Midbrain (tissue), 1 donor: ENCODE measurements around the gene SEC31B.

Source experiments
- DNase-seq: peaks from one replicate; lab custom pipeline; 2025; lab: John Stamatoyannopoulos, UW

SEC31B gene

DNA sequence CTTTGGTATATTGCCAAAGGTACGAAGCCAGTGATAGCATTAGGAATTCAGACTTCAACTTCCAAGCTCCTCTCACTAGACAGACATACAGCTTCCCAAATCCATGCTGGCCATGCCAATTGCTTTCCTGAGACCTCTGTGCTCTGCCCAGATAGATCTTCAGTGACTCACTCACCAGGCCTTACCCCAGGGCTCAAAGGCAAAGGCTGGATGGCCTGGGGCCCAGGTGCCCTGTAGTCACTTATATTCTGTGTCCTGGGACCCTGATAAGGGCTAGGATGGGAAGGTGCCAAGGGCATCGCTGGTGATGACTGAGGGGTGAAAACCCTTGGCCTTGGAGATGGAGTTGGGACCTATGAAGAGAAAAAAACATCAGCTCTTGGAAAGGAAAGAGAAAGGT is 29.1 kb downstream of the SEC31B start:
- no peak for DNase-seq

GRCh38 chr10:100489396-100489795 is 30.3 kb downstream of the SEC31B start:
- DNase-seq: no peak

DNA sequence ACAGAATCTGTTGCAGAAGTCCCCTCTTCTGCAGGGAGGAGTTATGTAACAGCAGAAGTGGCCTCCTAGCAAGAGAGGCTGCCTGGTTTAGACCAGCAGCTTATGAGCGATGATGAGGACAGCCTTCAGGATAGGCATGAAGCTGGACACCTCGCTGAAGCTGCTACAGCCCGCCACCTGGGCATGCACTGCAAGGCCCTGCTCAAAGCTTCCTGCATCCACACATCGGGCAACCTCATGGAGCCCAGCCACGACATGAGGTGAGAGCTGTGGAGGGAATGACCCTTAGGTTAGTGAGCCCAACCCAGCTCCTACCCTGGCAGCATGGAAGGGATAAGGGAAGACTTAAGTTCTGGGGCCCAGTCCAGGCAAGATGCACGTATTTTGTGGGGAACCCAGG is 32.1 kb downstream of the SEC31B start:
- no peak for DNase-seq

DNA sequence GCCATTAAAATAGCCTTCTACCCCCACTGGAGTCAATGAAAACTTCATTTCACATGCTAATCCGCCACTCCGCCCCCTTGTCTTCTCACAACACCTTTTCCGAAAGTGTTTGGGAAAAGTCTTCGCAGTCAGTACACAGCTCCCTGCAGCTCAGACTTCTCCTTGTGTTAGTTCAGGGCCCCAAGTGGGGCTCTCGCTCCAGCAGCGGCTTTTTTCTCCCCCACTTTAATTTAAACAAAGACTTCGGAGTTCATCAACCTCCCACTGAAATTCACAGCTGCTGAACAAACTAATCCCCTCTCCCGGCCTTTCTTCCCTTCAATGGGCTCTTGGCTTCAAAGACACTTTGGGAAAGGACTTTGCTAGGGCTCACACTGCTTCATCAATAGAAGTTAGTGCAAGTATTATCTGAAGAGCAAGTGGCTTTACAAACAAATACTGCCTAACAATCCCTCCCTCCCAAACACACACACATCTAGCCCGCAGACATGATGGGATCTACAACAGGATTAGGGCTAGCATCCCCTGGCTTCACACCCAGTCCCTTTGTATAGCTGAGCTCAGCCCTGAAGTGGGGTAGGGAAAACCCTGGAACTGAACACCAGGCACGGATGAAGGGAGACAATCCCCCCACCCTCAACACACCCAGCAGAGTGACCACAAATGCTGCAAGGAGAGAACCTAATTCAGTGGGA is 33.7 kb downstream of the SEC31B start:
- DNase-seq: no peak

GRCh38 chr10:100485366-100485765 is 34.3 kb downstream of the SEC31B start:
- no peak for DNase-seq

DNA sequence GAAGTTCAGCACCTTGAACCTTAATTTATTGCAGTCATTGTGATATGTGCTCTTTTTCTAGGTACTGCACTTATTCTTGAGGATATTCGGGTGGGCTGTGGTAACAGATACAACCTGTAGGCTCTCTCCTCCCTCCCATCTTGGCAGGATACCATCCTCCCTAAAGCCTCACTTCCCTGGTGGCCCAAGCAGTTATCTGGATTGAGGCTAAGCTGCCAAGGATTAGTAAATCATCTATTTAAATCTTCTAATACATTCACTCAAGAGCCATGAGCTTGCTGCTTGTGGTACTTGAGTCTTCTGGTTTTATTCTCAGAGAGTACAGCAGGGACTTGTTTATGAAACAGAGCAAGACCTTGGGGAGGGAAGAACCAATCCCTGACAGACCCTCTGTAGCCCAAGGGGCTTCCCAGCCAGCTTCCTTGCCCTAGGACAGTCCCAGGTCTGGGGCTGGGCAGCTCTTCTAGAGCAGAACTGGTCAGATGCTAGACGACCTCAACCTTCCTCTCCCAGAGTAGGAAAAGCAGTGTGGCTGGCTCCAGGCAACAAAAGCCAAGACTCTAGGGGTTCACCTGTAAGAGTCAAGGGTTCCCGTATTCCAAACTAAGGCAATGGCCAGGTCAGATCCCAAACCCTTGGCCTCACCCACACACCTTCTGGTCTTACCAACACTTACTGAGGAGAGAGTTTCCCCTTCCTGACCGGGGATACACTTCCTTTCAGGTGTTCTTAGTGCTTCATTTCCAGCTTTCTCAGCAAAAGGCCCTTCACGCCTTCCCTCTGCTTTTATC is 35.6 kb downstream of the SEC31B start:
- no peak for DNase-seq

GRCh38 chr10:100482834-100483185 is 36.9 kb downstream of the SEC31B start:
- DNase-seq: no peak

GRCh38 chr10:100482181-100482833 is 37.4 kb downstream of the SEC31B start:
- peak; percentile 81 for DNase-seq

GRCh38 chr10:100481462-100482081 is 38.1 kb downstream of the SEC31B start:
- peak; percentile 83 for DNase-seq

DNA sequence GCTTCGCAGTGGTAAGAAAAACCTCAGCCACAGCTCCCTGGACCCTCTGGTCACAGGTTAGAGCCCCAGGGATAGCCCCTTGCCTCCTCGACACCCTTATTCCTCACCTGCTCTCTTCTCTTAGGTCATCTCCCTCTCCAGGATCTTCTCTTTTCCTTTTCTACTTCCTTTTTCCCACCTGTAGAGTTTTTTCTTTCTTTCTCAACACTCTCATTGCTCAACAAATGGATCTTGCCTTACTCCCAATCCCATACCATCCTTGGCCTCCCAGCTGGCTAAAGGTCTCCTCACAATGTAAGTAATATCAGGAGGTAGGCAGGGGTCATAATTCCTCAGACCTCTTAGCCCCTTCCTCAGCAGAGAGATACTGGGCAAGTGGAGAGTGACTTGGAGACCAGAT is 39.7 kb downstream of the SEC31B start:
- DNase-seq: no peak

DNA sequence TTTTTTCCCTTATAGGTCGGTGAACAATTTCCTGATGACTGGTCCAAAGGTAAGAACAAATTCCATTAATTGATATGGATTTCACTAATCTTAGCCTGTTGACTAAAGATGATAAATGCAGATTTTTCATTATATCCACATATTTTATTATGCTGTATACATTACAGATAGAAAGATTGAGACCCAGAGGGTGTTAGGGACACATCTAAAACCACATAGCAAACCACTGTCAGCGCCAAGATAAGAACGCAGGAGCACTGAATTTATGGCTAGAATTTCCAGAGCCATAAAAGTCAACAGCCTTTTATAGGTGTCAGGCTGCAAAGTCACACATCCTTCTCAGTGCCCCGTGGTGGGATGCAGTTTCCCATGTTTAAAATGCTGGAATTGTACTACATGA is 40.6 kb downstream of the SEC31B start:
- DNase-seq: no peak

GRCh38 chr10:100477970-100478369 is 41.7 kb downstream of the SEC31B start:
- no peak for DNase-seq

DNA sequence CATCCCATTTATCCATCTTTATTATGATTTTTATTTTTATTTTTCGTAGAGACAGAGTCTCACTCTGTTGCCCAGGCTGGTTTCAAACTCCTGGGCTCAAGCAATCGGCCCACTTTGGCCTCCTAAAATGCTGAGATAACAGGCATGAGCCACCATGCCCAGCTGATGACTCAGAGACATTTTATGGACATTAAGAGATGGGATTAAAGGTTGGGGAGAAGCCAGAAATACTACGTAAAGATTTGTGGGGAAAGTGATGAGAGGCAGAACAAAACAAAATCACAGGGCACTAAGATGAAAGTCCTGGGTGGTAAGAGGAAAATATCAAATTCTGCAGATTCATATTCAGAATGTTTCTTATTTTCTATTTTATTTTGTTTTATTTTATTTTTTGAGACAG is 49.3 kb downstream of the SEC31B start:
- no peak for DNase-seq

DNA sequence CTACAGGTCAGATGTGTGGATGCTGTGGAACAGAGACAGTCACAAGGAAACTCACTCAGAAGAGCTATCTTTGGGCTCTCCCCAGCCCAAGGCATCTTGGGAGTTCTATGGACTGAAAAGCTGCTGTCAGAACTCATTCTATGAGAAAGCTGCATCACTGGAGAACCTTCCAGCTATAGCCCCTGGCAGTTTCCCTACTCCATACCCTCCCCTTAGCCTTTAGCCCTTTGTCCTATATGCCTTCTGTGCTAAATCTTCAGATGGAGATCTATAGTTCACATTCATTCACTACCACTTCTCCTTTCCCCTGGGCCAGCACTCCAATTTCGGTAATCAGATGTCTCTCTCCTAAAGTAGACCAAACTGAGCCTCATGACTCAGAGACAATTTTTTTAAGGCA is 49.9 kb downstream of the SEC31B start:
- no peak for DNase-seq

DNA sequence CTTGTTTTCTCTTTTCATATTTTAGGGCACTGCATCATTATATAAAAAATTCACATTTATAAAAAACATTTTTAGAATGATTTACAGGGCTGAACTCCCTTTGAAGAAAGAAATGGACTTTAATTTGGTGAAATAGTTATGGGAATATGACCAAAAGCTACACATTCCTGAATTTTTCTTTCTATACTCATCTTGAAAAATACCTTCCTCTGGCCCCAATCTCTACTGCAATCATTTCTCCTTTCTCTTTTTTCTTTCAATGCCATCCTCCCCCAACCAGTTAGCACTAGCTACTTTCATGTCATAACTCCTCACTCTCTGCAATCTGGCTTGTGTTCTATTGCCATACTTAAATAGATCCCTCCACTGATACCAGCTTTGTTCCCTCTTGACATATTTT is 50.7 kb downstream of the SEC31B start:
- DNase-seq: no peak

- no peak for DNase-seq
These were observed 51.3 kb downstream of the SEC31B start for GRCh38 chr10:100468322-100468721.

DNA sequence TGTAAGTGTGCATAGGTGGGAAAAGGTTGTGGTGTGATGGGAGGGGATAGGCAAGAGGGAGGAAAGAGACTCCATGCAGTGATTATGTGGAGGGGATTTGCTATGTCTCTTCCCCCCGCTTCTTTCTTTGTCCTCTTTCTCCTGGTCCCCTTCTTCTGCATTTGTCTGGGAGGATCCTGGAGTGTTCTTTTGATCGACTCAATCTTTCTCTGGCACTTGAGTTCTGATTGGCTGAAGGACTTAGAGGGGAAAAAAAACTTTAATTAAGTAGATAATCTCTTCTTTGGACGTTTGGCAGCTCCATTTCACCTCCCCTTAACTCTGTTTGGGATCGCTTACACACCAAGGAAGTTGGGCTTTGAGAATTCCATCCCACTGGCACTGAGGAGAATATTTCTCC is 57.0 kb downstream of the SEC31B start, which contains the start of gene WNT8B:
Gene WNT8B, plus strand, starts transcription at position 301 of the 400 bp plus-strand sequence. CDS start 160 bp downstream, outside the sequence.
- no peak for DNase-seq

DNA sequence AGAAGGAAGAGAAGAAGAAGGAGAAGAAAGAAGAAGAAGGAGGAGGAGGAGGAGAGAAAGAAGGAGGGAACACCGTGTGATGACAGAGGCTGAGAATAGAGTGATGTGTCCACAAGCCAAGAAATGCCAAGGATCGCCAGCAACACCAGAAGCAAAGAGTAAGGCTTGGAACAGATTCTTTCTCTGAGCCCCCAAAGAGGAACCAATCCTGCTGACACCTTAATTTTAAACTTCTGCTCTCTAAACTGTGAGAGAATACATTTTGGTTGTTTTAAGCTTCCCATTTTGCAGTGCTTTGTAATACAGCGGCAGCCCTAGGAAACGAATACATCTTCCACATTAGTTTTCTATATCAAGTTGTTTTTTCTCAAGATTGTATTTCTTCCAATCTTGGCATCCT is 70.7 kb downstream of the SEC31B start:
- no peak for DNase-seq

- DNase-seq: no peak
These were observed 72.0 kb downstream of the SEC31B start for GRCh38 chr10:100447663-100448062.

DNA sequence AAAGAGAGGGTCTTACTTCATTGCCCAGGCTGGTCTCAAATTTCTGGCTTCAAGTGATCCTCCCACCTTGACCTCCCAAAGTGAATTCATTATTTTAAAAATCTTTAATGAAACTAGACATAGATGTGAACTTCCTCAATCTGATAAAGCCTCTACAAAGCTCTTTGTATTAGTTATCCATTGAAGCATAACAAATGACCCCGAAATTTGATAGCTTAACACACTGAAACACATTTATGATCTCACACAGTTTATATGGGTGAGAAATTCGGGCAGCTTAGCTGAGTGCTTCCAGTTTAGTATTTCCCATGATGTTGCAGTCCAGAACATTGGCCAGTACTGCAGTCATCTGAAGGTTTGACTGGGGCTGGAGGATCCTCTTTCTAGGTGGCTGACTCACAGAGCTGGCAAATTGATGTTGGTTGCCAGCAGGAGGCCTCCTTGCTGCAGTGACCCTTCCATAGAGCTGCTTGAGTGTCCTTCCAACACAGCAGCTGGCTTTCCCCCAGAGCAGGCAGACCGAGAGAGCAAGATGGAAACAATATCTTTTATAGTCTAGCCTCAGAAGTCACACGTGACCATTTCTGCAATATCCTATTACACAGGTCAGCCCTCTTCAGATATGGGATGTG is 73.4 kb downstream of the SEC31B start:
- DNase-seq: no peak

GRCh38 chr10:100442548-100442947 is 77.1 kb downstream of the SEC31B start:
- no peak for DNase-seq

- DNase-seq: no peak
These were observed 80.9 kb downstream of the SEC31B start for GRCh38 chr10:100438674-100439315.
